AG04450 (cell line): ENCODE measurements around the gene ARHGAP22. TPM values are rescaled to one million over a fixed set of nuclear protein-coding genes. Genes with fewer than 3 reads are reported as not detected.

Experiments used
- CTCF ChIA-PET: fragments of 300-600, 350-600 bp; formaldehyde crosslinking; extraction: SDS; loops from one replicate; lab custom pipeline; 2022; ENCODE audit warnings: antibody characterized with exemption, inconsistent platforms; lab: Charles Lee
- POLR2A ChIA-PET: fragments of 350-600 bp; formaldehyde crosslinking; extraction: SDS; loops from one replicate; lab custom pipeline; 2021; ENCODE audit warnings: antibody characterized with exemption, inconsistent platforms; lab: Yijun Ruan, JAX
- DNase-seq: peaks from one replicate; pipeline ENCODE4 v3.0.0-alpha.2; 2011; ENCODE audit warnings: low read depth, low spot score
- H3K27ac ChIP-seq: one replicate; pipeline ENCODE4 v1.5.1; 2012; ENCODE audit warnings: low read depth, low read length, control low read depth
- H3K27me3 ChIP-seq: one replicate; pipeline ENCODE4 v1.6.0; 2012; ENCODE audit warnings: low read length; ENCODE audit not compliant: control insufficient read depth, insufficient read depth
- H3K4me3 ChIP-seq: 2 replicates; pipeline ENCODE4 v1.5.1; 2011; ENCODE audit warnings: mild to moderate bottlenecking, low read depth, low read length, control low read depth
- H3K9me3 ChIP-seq: 2 replicates; pipeline ENCODE4 v1.5.1; 2012; ENCODE audit warnings: low read length; ENCODE audit not compliant: control insufficient read depth, insufficient read depth
- polyA plus RNA-seq: library from polyadenylated mRNA; depleted of rRNA; stranded (reverse); fragments of >200 nt; gene quantifications from 2 replicates; pipeline ENCODE4 v1.2.3, GENCODE V29; 2011
- TF ChIP-seq, protein P1 (sequence below): IDR thresholded peaks from 2 replicates; pipeline ENCODE4 v1.5.1; 2011; ENCODE audit warnings: low read depth, low read length, control low read depth, inconsistent platforms

Gene ARHGAP22
- polyA plus RNA-seq, 1 experiment: 8.2 TPM

DNA sequence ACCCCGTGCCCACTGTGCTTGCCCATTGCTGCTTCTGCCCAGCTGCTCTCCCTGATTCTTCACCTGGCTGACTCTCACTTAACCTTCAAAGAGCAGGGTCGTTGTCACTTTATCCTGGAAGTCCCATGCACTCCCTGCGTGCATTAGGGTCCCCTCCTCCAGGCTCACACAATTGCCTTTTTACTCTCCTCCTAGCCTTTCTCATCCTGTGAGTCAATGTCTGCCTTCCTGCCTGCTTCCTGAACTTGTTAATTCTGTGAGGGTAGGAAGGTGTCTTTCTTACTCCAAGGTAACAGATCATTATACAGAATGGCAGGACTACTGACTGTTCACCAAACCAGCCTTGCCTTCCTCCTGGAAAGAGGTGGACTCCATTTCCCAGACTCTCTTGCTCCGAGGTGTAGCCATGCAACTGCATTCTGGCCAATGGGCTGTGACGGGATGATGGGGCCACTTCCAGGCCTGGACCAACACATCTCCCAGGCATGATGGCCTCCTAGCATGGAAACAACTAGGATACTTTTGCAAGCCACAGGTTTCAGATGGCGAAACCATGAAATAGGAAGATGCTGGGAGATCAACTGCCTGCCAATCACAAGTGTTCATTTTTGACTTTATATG, 54.7 kb downstream of the ARHGAP22 start:
- Histone ChIP-seq H3K9me3 (no peaks in the 10 kb centered on the region), H3K27me3 (no peaks in the 10 kb centered on the region), H3K4me3 (no peak overlapping the region), H3K27ac (no peak overlapping the region)
- TF ChIP-seq, protein P1, sequence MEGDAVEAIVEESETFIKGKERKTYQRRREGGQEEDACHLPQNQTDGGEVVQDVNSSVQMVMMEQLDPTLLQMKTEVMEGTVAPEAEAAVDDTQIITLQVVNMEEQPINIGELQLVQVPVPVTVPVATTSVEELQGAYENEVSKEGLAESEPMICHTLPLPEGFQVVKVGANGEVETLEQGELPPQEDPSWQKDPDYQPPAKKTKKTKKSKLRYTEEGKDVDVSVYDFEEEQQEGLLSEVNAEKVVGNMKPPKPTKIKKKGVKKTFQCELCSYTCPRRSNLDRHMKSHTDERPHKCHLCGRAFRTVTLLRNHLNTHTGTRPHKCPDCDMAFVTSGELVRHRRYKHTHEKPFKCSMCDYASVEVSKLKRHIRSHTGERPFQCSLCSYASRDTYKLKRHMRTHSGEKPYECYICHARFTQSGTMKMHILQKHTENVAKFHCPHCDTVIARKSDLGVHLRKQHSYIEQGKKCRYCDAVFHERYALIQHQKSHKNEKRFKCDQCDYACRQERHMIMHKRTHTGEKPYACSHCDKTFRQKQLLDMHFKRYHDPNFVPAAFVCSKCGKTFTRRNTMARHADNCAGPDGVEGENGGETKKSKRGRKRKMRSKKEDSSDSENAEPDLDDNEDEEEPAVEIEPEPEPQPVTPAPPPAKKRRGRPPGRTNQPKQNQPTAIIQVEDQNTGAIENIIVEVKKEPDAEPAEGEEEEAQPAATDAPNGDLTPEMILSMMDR: no peak
- DNase-seq: no peak
- ChIA-PET CTCF (interaction anchor here (0.9 to 20.9 kb wide), 9 partner anchors 11 to 962 kb away, joined by 3 to 668 read pairs (median 8); no protein-coding TSS in a partner anchor), POLR2A (no interaction called here)

DNA sequence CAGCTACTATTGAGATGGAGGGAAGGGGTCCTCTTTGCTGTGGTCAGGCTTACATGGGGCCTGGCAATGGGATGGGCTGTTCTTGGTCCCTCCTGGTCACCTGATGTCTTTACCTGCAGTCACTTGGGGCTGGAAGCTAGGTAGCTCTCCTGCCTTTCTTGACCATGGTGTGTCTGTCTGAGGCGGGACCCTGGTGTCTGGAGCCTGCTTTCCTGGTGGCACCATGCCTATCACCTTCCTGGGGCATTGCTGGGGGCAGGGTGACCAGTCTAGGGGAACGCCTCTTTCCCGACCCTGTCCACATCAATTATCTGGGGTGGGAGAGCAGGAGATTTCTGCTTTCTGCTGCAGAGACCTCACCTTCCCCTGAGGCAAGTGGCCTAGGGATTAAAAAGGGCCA, 55.6 kb downstream of the ARHGAP22 start:
- Histone ChIP-seq H3K27ac (no peak overlapping the region), H3K9me3 (no peaks in the 10 kb centered on the region), H3K27me3 (no peaks in the 10 kb centered on the region), H3K4me3 (no peak overlapping the region)
- ChIA-PET CTCF (interaction anchor here (0.8 to 20.9 kb wide), 4 partner anchors 10 to 186 kb away, joined by 3 to 668 read pairs (median 8); no protein-coding TSS in a partner anchor), POLR2A (no interaction called here)
- no peak for DNase-seq
- TF ChIP-seq, protein P1: no peak

DNA sequence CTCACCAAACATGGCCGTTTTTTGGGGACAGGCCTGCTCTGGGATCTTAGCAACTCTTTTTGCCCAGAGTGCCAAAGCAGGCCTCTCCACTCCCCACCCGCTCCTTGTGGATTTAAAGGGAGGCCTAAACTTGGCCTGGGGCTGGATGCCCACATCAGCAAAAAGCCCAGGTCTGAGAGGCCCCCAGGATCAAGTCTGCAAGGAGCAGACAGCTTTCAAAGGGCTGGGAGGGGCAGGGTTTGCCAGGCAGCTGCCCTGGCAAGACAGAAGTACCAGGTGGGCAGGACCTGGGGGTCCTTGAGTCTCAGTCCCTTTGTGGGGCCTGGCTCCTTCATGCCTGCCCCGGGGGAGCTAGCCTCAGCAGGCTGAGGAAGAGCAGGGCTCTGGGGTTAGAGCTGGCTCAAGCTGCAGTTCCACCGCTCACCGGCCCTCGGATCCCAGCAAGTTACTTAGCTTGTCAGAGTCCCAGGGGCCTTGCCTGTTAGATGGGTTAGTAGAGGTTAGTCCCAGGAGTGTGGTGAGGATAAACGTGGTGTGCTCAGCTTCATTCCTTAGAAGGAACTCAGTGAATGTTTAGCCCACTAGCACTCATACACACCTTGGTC, 56.2 kb downstream of the ARHGAP22 start:
- Histone ChIP-seq H3K4me3 (no peak overlapping the region), H3K27ac (no peak overlapping the region), H3K27me3 (no peaks in the 10 kb centered on the region), H3K9me3 (no peaks in the 10 kb centered on the region)
- ChIA-PET POLR2A (no interaction called here), CTCF (interaction anchor here (0.8 to 20.9 kb wide), 4 partner anchors 9 to 185 kb away, joined by 3 to 668 read pairs (median 8); no protein-coding TSS in a partner anchor)
- TF ChIP-seq, protein P1: no peak
- DNase-seq: no peak

DNA sequence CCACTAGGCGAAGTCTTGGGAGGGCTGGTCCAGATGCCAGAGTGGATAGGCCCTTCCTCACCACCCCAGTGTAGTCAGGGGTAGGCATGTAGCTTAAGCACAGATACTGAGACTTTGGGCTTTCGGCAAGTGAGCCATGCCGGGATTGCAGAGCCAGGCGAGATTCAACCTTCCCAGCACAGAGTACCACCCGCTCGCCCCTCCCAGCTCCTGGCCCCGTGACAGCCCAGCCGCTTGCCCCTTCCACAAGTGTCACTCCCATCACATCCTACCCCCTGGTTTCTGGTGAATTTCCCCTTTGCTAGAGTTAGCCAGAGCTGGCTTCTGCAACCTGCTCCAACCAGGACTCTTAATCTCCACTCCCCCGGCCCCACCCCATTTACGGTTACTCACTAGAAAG, 56.9 kb downstream of the ARHGAP22 start:
- Histone ChIP-seq H3K4me3 (no peak overlapping the region), H3K27me3 (no peaks in the 10 kb centered on the region), H3K27ac (no peak overlapping the region), H3K9me3 (no peaks in the 10 kb centered on the region)
- DNase-seq: no peak
- POLR2A ChIA-PET: no interaction called here
- CTCF ChIA-PET: interaction anchor here (2.7 to 20.9 kb wide), 2 partner anchors 109 to 184 kb away, joined by 13 to 668 read pairs; no protein-coding TSS in a partner anchor
- TF ChIP-seq, protein P1: no peak
